Breast epithelium (tissue), 4 donors: ENCODE results near the gene CDKN2B-AS1. TPM values are rescaled to one million over a fixed set of nuclear protein-coding genes. Genes with fewer than 3 reads are reported as not detected.
A peak's percentile ranks its signal among the peaks of the same experiment; 100 is the strongest.

Experiments used
- DNase-seq, 2 donors: peaks; one replicate each; pipeline ENCODE4 v3.0.0-alpha.2; 2019; ENCODE audit warnings: low spot score in 2 of 2
- H3K27ac ChIP-seq, 2 donors: fragments of 200-600 bp; sonication (generic) in 1 of 2; one replicate each; pipeline ENCODE4 v1.5.1; 2016 to 2019; ENCODE audit warnings: mild to moderate bottlenecking in 1 of 2
- H3K27me3 ChIP-seq, 2 donors: fragments of 200-600 bp; sonication (generic) in 1 of 2; one replicate each; pipeline versions ENCODE4 v1.5.1 to v1.6.0; 2017 to 2019; ENCODE audit warnings: control low read depth in 1 of 2, mild to moderate bottlenecking in 1 of 2
- H3K36me3 ChIP-seq: fragments of 200-600 bp; one replicate; pipeline ENCODE4 v1.5.1; 2019
- H3K4me1 ChIP-seq, 2 donors: fragments of 200-600 bp; sonication (generic); one replicate each; pipeline ENCODE4 v1.5.1; 2016 to 2019; ENCODE audit warnings: control low read depth in 1 of 2
- H3K4me3 ChIP-seq, 3 donors: fragments of 200-600 bp; sonication (generic); 1 replicate in 2 of 3; 2 replicates in 1 of 3; pipeline ENCODE4 v1.5.1; 2016 to 2019; ENCODE audit warnings: mild to moderate bottlenecking in 3 of 3, moderate library complexity in 2 of 3
- H3K9me3 ChIP-seq, 2 donors: fragments of 200-600 bp; sonication (generic) in 1 of 2; one replicate each; pipeline ENCODE4 v1.5.1; 2016 to 2019; ENCODE audit warnings: control low read depth in 1 of 2
- POLR2A ChIP-seq: fragments of 450-650 bp; IDR thresholded peaks from one replicate; pipeline ENCODE4 v1.6.1; 2016; ENCODE audit warnings: antibody characterized with exemption, mild to moderate bottlenecking, moderate library complexity
- POLR2AphosphoS5 ChIP-seq, 3 donors: sonication (generic); formaldehyde crosslinking; IDR thresholded peaks; one replicate each; pipeline ENCODE4 v1.6.1; 2017; ENCODE audit warnings: antibody characterized with exemption in 3 of 3
- intact Hi-C: fragments of 100-400 bp; cut with DNase I; formaldehyde crosslinking; loops from one replicate; pipeline ENCODE4 v1.15.1; 2023; ENCODE audit warnings: low total_unique reads
- total RNA-seq, 3 donors: library from RNA; depleted of rRNA; stranded (reverse); fragments of >200 nt; gene quantifications; one replicate each; pipeline ENCODE4 v1.1.0, GENCODE V29; 2016
- TF ChIP-seq, protein P1 (sequence below), 3 donors: fragments of 450-650 bp; IDR thresholded peaks; one replicate each; pipeline ENCODE4 v1.5.1; 2016 to 2017; ENCODE audit warnings: antibody characterized with exemption in 3 of 3, mild to moderate bottlenecking in 3 of 3, moderate library complexity in 3 of 3

Gene CDKN2B-AS1
- total RNA-seq, 3 donors from 2014 or later = 1.3 to 4.6 (median 3.2) TPM

DNA sequence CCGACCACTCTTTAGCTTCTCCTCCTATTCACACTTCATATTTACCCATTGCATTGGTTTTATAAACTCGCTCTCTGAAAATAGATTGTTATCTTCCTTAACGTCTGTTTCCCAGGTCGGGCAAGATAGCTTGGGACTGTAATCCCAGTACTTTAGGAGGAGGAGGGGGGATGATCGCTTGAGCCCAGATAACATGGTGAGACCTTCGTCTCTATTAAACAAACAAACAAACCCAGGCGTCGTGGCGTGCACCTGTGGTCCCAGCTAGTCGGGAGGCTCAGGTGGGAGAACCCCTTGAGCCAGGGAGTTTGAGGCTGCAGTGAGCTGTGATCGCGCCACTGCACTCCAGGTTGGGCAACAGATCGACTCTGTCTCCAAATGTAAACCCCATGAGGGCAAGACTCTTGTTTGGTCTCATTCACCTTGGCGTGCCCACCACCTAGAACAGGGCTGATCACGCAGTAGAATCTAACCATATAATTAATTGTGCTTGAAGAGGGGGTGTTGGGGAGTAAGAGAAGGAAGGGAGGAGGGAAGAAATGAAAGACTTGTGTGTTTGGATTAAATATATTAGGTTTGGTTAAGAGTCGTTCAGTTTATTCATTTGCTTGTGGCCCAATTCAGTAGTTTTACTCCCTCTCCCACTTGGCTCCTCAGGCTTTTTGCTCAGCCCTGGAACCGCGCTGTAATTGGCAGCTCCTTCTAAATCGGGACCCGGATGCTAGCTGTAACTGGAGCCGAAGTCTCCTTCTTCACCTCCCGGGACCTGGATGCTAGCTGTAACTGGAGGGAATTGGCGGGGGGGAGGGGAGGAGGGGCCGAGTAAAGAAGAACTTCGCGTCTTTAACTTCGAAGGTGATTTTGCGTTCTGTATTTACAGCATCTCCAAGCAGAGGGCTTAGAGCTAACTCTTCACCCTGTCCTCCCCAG, 25.3 kb upstream of the CDKN2B-AS1 start:
- no peak overlapping the region for H3K27ac ChIP-seq
- no peaks in the 10 kb centered on the region for H3K9me3 ChIP-seq
- H3K36me3 ChIP-seq = no peaks in the 10 kb centered on the region
- no peak overlapping the region for H3K4me3 ChIP-seq
- DNase-seq = no peak
- TF ChIP-seq POLR2A = no peak
- intact Hi-C loops = no loop called here
- peaks cover 4 to 95% of the 10 kb centered on the region in 2 donors for H3K27me3 ChIP-seq
- H3K4me1 ChIP-seq = no peaks in the 10 kb centered on the region

DNA sequence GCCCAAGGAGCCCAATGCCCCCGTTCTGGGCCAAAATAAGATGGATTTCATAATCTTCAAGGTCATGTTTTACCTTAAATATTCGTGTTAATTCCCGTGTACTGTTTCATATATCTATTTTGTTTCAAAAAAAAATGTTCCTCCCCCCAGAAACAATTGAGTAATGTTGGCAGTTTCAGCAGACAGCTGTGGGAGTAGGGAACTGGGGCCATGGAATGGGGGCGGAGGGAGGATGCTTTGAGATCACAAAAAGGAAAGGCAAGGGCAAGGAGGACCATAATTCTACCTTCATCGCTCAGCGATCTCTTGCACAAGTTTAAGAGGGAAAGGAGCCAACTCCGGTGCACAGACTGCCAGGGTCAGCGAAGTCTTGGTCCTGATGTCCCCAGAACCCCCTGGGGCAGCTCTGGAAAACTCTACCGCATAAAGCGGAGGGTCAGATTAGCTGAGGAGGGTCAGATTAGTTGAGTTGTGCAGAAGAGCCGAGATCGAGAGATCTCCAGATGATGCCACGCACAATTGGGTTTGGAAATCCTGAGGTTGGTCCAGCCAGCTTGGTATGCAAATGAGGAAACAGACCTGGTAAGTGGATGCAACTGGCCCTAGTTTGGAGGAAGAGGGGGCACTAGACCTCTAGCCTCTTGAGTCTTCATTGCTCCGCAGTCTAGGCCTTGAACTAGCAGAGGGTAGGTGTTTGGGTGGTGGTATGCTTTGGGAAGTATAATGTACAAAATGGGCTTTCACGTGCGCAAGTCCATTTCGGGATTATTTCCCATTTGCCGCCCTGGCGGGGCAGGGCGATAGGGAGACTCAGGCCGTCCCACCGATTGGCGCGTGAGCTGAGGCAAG, 24.4 kb upstream of the CDKN2B-AS1 start:
- intact Hi-C loops = no loop called here
- Histone ChIP-seq H3K4me1 (no peaks in the 10 kb centered on the region), H3K9me3 (no peaks in the 10 kb centered on the region), H3K27ac (no peak overlapping the region), H3K4me3 (no peak overlapping the region), H3K36me3 (no peaks in the 10 kb centered on the region), H3K27me3 (peaks cover 4 to 100% of the 10 kb centered on the region in 2 donors)
- no peak for DNase-seq
- TF ChIP-seq, protein P1, sequence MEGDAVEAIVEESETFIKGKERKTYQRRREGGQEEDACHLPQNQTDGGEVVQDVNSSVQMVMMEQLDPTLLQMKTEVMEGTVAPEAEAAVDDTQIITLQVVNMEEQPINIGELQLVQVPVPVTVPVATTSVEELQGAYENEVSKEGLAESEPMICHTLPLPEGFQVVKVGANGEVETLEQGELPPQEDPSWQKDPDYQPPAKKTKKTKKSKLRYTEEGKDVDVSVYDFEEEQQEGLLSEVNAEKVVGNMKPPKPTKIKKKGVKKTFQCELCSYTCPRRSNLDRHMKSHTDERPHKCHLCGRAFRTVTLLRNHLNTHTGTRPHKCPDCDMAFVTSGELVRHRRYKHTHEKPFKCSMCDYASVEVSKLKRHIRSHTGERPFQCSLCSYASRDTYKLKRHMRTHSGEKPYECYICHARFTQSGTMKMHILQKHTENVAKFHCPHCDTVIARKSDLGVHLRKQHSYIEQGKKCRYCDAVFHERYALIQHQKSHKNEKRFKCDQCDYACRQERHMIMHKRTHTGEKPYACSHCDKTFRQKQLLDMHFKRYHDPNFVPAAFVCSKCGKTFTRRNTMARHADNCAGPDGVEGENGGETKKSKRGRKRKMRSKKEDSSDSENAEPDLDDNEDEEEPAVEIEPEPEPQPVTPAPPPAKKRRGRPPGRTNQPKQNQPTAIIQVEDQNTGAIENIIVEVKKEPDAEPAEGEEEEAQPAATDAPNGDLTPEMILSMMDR (IDR thresholded peaks at IDR 0.05) = no peak
- TF ChIP-seq POLR2AphosphoS5 (IDR thresholded peaks at IDR 0.05) = no peak
- TF ChIP-seq POLR2A = no peak

DNA sequence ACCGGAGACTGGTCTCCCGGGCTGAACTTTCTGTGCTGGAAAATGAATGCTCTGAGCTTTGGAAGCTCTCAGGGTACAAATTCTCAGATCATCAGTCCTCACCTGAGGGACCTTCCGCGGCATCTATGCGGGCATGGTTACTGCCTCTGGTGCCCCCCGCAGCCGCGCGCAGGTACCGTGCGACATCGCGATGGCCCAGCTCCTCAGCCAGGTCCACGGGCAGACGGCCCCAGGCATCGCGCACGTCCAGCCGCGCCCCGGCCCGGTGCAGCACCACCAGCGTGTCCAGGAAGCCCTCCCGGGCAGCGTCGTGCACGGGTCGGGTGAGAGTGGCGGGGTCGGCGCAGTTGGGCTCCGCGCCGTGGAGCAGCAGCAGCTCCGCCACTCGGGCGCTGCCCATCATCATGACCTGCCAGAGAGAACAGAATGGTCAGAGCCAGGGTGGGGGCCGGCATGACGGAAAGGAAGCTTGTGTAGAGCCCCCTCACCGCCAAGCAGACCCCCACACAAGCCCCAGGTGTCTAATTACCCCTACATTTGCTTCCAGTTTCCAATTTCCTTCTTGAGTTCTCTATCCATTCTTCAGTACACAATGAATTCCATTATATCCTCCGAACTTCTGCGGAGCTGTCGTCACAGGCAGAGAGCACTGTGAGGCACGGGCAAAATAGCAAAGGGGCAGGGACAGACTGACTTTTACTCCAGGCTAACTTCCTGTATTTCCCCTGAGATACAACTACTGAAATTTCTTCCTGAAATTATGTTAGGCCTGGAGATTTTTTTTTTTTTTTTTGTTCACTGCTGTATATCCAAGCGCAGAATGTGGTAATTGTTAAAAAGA, 23.6 kb upstream of the CDKN2B-AS1 start:
- TF ChIP-seq POLR2A (no peak), POLR2AphosphoS5 (IDR thresholded peaks at IDR 0.05) (no peak)
- TF ChIP-seq, protein P1 (IDR thresholded peaks at IDR 0.05) = no peak
- DNase-seq = no peak
- H3K4me3 ChIP-seq = no peak overlapping the region
- intact Hi-C loops = no loop called here
- peaks cover 4 to 100% of the 10 kb centered on the region in 2 donors for H3K27me3 ChIP-seq
- H3K9me3 ChIP-seq = no peaks in the 10 kb centered on the region
- no peaks in the 10 kb centered on the region for H3K4me1 ChIP-seq
- no peaks in the 10 kb centered on the region for H3K36me3 ChIP-seq
- H3K27ac ChIP-seq = no peak overlapping the region

DNA sequence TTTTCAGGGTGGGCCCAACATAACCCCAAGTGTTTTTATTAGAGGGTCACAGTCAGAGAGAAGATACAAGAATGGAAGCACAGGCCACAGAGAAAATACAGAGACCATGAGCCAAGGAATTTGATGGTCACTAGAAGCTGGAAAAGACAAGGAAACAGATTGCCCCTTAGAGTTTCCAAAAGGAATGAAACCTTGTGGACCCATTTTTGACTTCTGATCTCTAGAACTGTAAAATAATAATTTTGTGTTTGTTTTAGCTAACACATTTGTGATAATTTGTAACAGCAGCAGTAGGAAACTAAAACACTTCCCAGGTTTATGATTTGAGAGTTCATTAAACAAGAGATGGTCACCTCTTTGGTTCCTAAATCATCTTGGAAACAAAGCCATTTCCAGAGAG, 22.2 kb upstream of the CDKN2B-AS1 start:
- no peaks in the 10 kb centered on the region for H3K9me3 ChIP-seq
- H3K27ac ChIP-seq = no peak overlapping the region
- no peak for TF ChIP-seq POLR2A
- TF ChIP-seq POLR2AphosphoS5 (IDR thresholded peaks at IDR 0.05) = no peak
- TF ChIP-seq, protein P1 (IDR thresholded peaks at IDR 0.05) = no peak
- no peak overlapping the region for H3K4me3 ChIP-seq
- no peaks in the 10 kb centered on the region for H3K4me1 ChIP-seq
- no peaks in the 10 kb centered on the region for H3K36me3 ChIP-seq
- DNase-seq = no peak
- H3K27me3 ChIP-seq = peaks cover 4 to 100% of the 10 kb centered on the region in 2 donors
- intact Hi-C loops = no loop called here

DNA sequence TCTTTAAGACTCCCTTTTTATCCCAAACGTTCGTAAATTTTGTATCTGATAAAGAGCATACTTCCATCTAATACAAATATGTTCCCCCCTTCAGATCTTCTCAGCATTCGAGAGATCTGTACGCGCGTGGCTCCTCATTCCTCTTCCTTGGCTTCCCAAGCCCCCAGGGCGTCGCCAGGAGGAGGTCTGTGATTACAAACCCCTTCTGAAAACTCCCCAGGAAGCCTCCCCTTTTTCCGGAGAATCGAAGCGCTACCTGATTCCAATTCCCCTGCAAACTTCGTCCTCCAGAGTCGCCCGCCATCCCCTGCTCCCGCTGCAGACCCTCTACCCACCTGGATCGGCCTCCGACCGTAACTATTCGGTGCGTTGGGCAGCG, 20.3 kb upstream of the CDKN2B-AS1 start:
- Histone ChIP-seq H3K27me3 (peaks cover 4 to 100% of the 10 kb centered on the region in 2 donors), H3K9me3 (no peaks in the 10 kb centered on the region), H3K27ac (no peak overlapping the region), H3K4me3 (peak overlapping the region; percentile 24 to 74 (median 47)), H3K4me1 (no peaks in the 10 kb centered on the region), H3K36me3 (no peaks in the 10 kb centered on the region)
- no peak for TF ChIP-seq POLR2AphosphoS5 (IDR thresholded peaks at IDR 0.05)
- no peak for TF ChIP-seq POLR2A
- TF ChIP-seq, protein P1 (IDR thresholded peaks at IDR 0.05) = no peak
- intact Hi-C loops = no loop called here
- DNase-seq = no peak
